Left ventricle myocardium superior (tissue), 1 donor: ENCODE results near the gene GNG7. TPM values are rescaled to one million over a fixed set of nuclear protein-coding genes. Genes with fewer than 3 reads are reported as not detected.
"Not testable (repeated sequence)": the region's sequence is repeated elsewhere in the genome, so short reads cannot be mapped to it uniquely, and the experiment has no call there.

ENCODE experiments used
- ATAC-seq: fragments of 200-7000 bp; cut with Tn5 transposase; one replicate; pipeline ENCODE4 v1.9.1; 2020; ENCODE audit warnings: mild to moderate bottlenecking, moderate library complexity
- DNase-seq: peaks from one replicate; pipeline ENCODE4 v3.0.0-alpha.2; 2020
- intact Hi-C: fragments of 100-400 bp; cut with micrococcal nuclease; formaldehyde crosslinking; loops from one replicate; pipeline ENCODE4 v1.11.0; 2022
- microRNA-seq: library from miRNA; unstranded; fragments of <30 nt; microRNA quantifications from one replicate; pipeline ENCODE4 v1.2.0, GENCODE V29; 2020; ENCODE audit warnings: borderline number of aligned reads
- total RNA-seq: library from RNA; stranded (reverse); fragmentation: NEBNext Ultra II Directional; extraction: Animal tissue kit (Norgen Biotek cat#: 25700); gene quantifications from one replicate; pipeline ENCODE4 v1.2.1, GENCODE V29; 2021
- donor health status: DM: no; HTN: yes; CAD: no; lungs with severe emphysema.

GNG7 gene
- total RNA-seq, 1 donor from 2014 or later, result 39.3 TPM

DNA sequence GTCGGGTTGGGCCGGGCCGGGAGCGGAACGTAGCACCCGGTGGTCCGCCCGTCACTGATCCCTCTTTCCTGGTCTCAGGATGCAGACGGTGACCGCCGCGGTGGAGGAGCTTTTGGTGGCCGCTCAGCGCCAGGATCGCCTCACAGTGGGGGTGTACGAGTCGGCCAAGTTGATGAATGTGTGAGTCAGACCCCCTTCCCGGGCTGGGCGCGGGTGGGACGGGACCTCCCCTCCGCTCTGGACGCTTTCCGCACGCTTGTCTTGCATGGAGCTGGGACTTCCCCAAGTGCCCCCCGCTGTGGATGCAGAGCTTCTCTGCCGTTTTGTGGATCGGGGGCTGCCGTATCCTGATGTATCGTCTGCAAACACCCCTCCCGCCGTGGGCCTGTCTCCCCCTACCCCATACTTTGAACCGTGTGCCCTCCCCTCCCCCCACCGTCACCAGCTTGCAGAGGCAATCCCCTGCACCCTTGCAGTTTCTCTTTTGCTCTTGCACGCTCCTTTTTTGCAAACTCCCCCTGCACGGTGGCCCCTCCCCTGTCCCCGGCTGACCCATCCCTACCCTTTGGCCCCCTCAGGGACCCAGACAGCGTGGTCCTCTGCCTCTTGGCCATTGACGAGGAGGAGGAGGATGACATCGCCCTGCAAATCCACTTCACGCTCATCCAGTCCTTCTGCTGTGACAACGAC, 225.9 kb downstream of the GNG7 start:
- DNase-seq (peak; percentile 64), ATAC-seq (peak; percentile 0)
- intact Hi-C loops, result loop anchor here (5.0 to 10.0 kb wide), 2 partner anchors 66 to 138 kb away; no protein-coding TSS in a partner anchor

DNA sequence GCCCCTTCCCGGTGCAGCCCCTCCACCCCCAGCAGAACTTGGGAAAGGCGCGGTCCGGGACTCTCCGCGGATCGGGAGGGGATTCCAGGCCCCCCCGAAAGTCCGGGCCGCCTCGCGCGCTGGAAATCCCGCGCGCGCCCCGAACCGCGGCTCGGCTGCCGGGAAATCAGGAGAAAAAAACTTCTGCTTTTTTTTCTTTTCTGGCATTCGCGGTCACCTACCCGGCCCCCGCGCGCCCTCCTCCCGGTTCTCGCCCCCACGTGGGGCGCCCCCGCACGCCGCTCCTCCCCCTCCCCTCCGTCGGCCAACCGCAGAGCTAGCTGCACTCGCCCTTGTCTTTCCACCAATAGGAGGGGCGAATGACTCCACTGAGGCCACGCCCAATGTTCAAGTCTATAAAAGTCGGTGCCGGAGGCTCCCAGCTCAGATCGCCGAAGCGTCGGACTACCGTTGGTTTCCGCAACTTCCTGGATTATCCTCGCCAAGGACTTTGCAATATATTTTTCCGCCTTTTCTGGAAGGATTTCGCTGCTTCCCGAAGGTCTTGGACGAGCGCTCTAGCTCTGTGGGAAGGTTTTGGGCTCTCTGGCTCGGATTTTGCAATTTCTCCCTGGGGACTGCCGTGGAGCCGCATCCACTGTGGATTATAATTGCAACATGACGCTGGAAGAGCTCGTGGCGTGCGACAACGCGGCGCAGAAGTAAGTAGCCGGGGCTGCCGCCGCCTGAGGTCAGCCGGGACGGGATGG, 226.6 kb downstream of the GNG7 start, which contains the start of gene GADD45B:
Gene GADD45B (plus strand): TSS at position 426 of the 749 bp plus-strand sequence. CDS start 232 bp downstream, at position 658.
- DNase-seq (peak; percentile 97), ATAC-seq (peak; percentile 84)
- intact Hi-C loops, result loop anchor here (5.0 to 10.0 kb wide), 2 partner anchors 66 to 139 kb away; no protein-coding TSS in a partner anchor

GRCh38 chr19:2475018-2475701, 227.3 kb downstream of the GNG7 start:
- peak; percentile 77 for DNase-seq
- ATAC-seq, result peak; percentile 45
- intact Hi-C loops, result loop anchor here (5.0 to 10.0 kb wide), 2 partner anchors 67 to 140 kb away; no protein-coding TSS in a partner anchor

- peak; percentile 70 for ATAC-seq
- DNase-seq, result peak; percentile 93
- intact Hi-C loops, result loop anchor here (5.0 to 10.0 kb wide), 2 partner anchors 68 to 140 kb away; no protein-coding TSS in a partner anchor
Observed at GRCh38 chr19:2474232-2475017, 228.1 kb downstream of the GNG7 start.

GRCh38 chr19:2469915-2470200, 232.6 kb downstream of the GNG7 start:
- DNase-seq, ATAC-seq: not testable (repeated sequence)
- intact Hi-C loops, result loop anchor here (10.0 kb wide), 1 partner anchor 145 kb away; no protein-coding TSS in a partner anchor

DNA sequence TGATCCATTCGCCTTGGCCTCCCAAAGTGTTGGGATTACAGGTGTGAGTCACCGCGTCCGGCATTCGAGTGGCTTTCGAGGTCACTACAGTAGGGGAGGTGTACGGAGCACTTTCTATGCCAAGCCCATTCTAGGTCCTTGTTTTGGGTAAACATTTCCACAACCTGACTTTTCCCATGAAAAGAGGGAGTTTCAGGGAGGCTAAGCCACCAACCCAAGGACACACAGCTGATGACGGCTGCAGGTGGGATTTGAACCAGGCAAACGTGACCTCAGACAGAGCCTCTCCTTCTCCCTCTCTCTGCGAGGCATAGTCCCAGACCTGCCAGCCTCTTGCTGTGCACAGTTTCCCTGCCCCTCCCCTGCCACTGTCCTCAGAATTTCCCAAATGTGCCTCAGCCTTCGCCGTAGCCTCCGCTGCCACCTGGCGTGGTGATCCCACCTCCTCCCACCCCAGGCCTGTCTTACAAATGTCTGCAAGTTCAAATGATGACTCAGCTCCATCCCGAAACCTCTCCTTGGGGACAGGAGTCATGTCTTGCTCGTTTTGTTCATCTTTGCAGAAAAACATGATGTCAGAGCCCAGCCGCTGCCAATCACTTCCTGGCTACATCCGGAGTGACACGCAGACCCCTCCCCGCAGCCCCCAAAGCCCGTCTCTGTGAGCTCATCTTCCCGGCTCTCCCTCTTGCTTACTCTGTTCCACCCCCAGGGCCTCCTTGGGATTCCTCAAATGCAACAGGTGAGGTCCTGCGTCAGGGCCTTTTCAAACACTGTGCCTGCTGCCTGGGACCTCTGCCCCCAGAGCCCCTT, 233.2 kb downstream of the GNG7 start:
- intact Hi-C loops, result no loop called here
- no peak for DNase-seq
- ATAC-seq, result no peak

GRCh38 chr19:2468596-2468995, 233.9 kb downstream of the GNG7 start:
- DNase-seq, result no peak
- intact Hi-C loops, result no loop called here
- no peak for ATAC-seq

GRCh38 chr19:2464389-2464788, 238.1 kb downstream of the GNG7 start:
- intact Hi-C loops, result no loop called here
- ATAC-seq (no peak), DNase-seq (no peak)

GRCh38 chr19:2463694-2464093, 238.8 kb downstream of the GNG7 start:
- intact Hi-C loops, ATAC-seq, DNase-seq: not testable (repeated sequence)

GRCh38 chr19:2462635-2463421, 239.7 kb downstream of the GNG7 start:
- intact Hi-C loops, result no loop called here
- peak; percentile 91 for DNase-seq
- peak; percentile 79 for ATAC-seq

DNA sequence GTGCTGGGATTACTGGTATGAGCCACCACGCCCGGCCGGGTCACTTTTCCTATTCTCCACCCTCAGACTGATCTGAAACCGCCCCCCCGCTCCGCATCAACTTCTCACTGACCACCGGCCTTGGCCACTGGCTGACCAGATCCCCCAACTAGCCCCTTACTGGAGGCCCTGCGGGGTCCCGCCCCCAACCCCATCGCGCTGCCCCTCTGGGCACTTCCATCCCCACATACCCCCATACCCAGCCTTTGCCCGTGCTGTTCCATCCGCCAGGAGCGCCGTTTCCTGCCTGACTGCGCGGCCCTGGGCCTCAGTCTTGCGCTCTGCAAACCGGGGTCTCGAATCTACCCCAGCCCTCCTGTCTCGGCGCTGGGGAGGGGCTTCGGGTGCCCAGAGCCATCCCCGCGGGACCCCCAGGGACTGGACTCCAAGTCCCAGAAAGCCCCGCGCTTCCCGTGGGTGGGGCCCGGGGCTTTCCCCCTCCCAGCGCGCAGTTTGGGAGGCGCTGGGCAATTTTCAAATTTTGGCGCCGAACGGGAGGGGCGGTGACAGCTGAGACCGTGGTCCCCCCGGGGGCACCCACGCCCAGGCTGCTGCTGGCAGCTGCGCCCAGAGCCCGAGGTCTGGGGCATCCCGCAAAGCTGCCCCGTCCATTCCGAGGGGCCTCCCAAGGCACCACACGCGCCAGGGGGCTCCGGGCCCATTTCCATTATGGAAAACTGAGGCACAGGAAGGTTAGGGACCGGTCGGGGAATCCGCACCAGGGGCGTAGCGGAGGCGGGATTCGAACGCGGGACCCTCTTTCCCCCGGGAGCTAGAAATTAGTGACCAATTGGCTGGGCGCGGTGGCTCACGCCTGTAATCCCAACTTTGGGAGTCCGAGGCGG, 240.5 kb downstream of the GNG7 start:
- peak; percentile 78 for DNase-seq
- intact Hi-C loops, result no loop called here
- peak; percentile 71 for ATAC-seq

Small RNA genes within 50 kb of the gene (microRNA-seq; reads per million reads assigned to microRNA genes)
- not detected for gene MIR7850

Other genes with a start within 250 kb of the GNG7 start
- gene LMNB2, start 245.7 kb downstream of the GNG7 start, total RNA-seq, result 17.7 TPM
- gene GADD45B, start 226.6 kb downstream of the GNG7 start, total RNA-seq, result 42.3 TPM
- gene DIRAS1, start 18.7 kb upstream of the GNG7 start, total RNA-seq, result 241 TPM
- gene SLC39A3, start 37.3 kb upstream of the GNG7 start, total RNA-seq, result 26.6 TPM
- gene SGTA, start 80.6 kb upstream of the GNG7 start, total RNA-seq, result 68.7 TPM
- gene THOP1, start 82.8 kb upstream of the GNG7 start, total RNA-seq, result 59.2 TPM
- gene ZNF554, start 117.2 kb upstream of the GNG7 start, total RNA-seq, result 4.7 TPM
- 9.6 TPM for gene ZNF555, start 138.8 kb upstream of the GNG7 start, total RNA-seq
- not detected for gene ZNF556, start 164.6 kb upstream of the GNG7 start, total RNA-seq
- gene ZNF57, start 198.2 kb upstream of the GNG7 start, total RNA-seq, result 3.9 TPM
- gene ZNF77, start 242.3 kb upstream of the GNG7 start, total RNA-seq, result 2.2 TPM